HL-60/S4 (cell line): Measurements from ENCODE around the gene ZDHHC5.

ENCODE experiments used
- in situ Hi-C: fragments of 300-500 bp; cut with MboI; formaldehyde crosslinking; loops from 2 replicates; pipeline ENCODE4 v1.14.3; 2022; ENCODE audit warnings: low sequenced_read_pairs

The ZDHHC5 gene

DNA sequence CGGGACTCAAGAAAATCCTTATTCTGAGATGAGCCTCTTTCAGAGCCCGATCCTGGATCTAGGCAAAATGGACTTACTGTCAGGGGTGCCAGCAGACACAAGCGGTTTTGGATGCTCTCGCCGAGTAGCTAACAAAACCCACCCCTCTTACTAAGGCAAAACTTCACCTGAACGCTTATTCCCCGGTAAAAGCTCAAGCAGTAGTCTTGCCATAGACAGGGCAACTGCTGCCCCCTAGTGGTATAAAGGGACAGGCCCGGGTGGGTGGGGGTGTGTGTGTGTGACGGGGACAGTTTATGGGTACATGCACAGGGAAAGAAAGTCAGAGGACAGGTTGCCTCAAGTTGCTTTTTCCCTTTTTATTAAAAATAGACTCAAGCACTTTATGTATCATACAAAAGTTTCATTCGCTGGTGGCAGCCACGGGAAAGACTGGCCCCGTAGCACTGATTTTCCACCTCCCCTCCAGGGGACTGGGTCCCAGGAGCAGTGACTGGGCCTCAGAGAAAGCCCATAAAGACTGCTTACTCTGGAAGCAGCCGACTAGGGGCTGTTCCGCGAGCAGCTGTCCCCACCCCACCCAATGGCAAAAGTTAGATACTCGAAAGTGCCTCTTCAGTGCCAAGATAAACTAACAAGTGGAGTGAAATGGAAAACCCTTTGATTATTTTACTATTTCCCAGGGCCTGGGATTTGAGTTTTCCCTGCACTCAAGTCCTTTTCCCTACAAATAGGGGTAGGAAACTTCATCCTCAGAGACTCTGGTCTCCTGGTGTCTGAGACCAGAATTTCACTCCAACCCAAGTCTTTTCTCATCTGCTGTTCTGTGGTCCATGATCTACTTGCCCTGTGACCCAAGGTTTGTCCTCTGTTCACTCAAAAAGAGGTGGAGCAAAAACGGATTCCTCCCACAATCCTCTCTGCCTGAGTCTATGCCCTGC, 22.9 kb upstream of the ZDHHC5 start:
- in situ Hi-C loops, result loop anchor here (10.0 kb wide), 3 partner anchors 80 to 300 kb away; partner anchors contain the start of gene UBE2L6

DNA sequence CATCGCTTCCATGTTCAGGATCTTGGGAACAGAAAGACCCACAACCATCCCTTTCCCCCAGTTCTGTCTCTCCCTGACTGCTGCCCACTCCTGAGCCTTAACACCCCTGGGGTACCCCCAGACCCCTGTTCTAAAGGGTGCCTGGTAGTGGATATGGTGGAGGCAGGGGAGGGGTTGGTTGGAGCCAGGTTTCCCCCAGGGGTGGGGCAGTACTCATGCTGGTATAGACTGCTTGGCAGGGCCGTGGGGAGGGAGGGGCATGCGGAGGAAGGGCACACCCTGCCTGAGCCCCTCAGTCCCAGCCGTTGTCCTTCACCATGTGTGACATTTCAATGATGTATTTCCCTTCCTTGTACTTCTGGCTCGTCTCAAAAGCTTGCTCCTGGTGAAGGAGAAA, 22.2 kb upstream of the ZDHHC5 start:
- in situ Hi-C loops, result loop anchor here (10.0 kb wide), 3 partner anchors 81 to 301 kb away; partner anchors contain the start of gene UBE2L6

DNA sequence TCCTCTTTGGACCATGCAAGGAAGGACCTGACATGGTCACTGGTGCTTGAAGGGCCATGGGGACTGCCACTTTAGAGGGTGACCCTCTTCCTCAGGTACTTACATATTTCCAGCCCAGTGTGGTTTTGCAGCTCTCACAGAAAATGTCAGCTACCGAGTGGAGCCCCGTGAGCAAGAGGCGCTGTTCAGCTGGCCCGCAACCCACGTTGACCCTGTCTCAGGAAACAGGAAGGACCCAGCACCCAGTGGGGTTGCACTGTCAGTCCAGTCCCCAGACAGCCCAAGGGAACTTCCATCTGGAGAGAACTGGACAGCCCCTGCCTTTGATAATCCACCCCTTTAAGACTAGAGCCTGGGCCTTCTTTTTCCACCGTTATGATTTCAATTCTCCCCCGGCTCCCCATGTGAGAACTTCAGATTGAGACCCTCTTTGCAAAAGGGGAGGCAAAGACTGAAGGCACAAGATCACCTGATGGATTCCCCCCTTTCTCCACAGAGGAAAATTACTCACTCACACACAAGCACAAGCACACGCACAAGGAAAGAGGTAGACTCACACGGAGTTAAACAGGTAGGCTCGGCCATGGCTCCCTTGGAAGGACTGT, 21.6 kb upstream of the ZDHHC5 start:
- in situ Hi-C loops, result loop anchor here (10.0 kb wide), 3 partner anchors 81 to 301 kb away; partner anchors contain the start of gene UBE2L6

DNA sequence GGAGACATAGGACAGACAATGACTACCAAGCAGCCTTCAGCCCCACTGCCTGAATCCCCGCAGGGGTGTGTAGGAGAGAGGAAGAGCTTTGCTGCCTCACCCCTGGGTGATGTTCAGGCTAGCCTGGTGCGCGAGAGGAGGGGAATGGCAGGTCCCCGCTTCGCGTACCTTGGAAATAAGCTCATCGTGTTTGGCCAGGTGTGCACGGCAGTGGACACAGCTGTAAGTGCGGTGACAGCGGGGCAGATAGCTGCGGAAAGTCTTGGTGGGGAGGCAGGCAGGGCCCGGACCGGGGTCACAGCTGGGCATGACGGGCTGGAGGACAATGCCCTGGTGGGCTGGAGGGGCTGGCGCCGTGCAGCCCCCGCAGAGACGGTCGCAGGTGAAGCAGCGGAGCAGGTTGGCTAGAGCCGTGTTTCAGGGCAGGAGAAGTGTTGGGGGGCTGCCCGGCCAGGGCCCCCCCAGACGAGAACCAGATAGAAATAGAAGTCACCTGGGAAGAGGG, 21.1 kb upstream of the ZDHHC5 start:
- in situ Hi-C loops, result loop anchor here (10.0 kb wide), 3 partner anchors 82 to 302 kb away; partner anchors contain the start of gene UBE2L6

DNA sequence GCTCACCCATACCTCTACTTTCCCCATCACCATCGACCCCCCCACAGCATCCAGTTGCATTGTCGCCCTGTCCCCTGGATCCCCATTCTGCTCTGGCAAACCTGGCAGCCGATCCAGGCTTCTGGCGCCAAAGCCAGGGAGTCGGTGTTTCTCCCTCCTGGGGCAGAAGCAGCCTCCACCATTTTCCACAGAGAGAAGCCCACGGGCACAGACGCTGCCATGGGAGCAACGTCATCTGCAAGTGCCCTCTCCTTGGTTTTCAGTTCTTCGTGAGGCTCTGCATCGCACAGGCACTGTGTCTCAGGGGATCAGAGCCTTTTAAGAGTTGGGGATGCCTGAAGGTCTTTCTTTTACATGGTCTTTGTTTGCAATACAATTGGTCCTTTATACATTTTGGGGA, 20.5 kb upstream of the ZDHHC5 start:
- in situ Hi-C loops, result loop anchor here (10.0 kb wide), 3 partner anchors 83 to 303 kb away; partner anchors contain the start of gene UBE2L6

DNA sequence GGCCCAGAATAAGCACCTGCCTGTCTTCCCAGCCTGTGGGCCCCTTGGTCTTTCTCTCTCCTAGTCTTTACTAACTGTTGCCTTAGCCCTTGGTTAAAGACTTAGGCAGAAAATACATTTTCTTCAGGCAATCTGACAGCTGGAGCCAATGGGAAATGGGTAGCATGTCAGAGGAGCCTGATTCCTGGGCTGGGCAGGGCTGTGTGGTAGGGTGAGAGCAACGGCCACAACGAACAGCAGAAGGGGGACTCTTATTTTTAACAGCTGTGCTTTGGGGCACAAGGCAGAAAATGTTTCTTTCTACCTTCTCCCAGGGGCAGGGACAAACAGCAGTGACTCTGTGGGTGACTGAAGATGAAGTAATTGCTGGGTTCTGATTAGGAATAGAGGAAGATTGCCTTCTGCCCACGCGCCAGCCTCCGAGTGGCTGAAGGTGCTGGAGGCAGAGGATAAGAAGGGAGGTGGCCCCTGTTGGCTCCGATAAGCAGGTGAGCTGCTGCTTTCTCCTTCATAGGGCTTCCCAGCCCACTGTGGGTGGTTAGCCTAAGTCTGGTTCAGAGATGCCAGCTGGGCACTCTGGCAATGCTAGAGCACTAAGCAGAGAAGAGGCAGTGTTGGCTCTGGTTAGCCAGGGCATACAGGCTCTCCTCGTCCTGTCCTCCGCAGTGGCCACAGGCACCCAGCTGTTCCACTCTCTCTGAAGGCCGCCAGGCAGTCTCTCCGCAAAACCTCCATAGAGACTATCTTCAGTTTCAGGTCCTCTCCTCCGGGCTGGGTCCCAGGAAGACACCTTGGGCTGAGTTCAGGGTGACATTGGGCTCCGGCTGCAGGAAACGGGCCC, 19.7 kb upstream of the ZDHHC5 start:
- in situ Hi-C loops, result loop anchor here (10.0 kb wide), 3 partner anchors 83 to 303 kb away; partner anchors contain the start of gene UBE2L6

DNA sequence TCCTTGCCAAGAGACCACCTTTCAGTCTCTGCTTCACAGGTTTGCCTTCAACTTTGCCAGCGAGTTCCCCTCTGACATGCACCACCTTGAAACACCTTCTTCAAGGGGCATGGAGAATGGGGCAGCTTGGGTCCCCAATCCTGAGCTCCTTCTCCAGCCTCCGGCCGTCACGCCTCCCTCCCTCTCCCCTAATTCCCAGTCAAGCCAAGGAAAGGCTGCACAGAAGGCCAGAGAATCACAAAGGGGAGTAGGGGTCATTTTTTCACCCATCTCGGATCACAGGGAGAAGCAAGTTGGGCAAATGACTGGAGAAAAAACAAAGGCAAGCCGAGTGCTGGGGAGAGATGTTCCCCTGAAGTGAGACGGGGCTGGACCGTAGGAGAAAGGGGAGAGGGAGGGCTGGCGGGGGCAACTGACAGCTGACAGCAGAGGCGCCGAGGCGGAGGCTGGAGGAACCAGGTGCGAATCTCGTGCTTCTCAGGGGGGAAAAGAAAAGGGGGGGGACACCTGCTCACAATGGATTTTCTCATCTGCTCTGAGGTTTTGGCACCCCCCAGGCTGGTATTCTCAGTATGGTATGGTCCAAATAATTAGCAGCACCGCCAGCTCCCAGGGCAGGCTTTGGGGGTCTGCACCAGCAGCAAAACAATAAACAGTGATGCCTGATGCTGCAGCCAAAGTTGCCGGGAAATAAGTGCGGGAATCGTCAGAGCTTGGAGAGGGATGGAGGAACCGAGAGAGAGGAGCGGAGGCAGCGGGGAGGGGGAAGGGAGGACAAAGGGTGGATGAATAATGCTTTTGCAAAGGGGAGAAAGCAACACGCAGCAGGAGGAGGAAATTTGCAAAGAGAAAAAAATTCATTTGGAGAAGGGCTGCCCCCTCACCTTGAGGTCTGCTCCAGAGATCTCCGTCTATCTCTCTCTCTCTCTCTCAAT, 18.8 kb upstream of the ZDHHC5 start:
- in situ Hi-C loops, result loop anchor here (10.0 kb wide), 3 partner anchors 84 to 304 kb away; partner anchors contain the start of gene UBE2L6

DNA sequence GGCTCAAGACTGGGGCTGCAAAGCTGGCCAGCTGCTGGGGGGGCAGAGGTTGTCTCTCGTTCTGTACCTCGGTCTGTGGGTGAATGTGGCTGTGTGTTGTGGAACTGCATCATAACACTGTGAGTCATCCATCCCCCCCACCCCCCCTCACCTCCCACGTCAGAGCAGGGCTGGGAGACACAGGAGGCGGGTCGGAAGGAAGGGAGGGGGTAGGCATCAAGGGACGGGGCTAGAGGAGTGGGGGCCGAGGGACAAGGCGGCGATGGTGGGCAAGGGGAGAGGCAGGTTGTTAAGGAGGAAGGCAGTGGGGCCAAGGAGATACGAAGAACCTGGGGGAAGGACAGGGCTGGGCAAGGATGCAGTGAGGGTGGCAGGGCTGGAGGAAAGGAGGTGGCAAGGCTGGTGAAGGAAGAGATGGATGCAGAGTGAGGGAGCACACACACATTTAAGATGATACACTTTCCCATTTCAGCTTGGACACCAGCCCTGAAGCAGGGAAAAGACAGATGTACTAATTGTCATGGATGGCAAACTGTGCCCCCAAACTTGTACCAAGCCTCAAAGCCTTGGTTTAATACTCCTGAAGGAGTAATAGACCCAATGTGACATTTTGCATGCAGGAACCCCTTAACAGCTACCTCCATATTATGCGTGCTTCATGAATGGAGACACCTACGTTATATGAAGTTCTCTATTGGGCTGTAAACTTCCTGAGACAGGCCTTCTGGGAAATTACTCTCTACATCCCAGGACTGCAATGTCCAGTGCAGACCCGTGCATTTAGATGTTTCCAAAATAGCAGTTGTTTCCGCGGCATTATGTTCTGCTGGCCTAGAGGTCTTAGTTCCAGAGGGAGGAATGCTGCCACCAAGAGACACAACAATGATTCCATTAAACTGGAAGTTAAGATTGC, 17.8 kb upstream of the ZDHHC5 start, which contains the start of gene YPEL4:
Gene YPEL4, minus strand, starts transcription at position 87 of the 913 bp plus-strand sequence. CDS start 2,805 bp downstream, outside the sequence.
- in situ Hi-C loops, result loop anchor here (10.0 to 25.0 kb wide), 4 partner anchors 85 to 912 kb away; partner anchors contain the start of gene UBE2L6

DNA sequence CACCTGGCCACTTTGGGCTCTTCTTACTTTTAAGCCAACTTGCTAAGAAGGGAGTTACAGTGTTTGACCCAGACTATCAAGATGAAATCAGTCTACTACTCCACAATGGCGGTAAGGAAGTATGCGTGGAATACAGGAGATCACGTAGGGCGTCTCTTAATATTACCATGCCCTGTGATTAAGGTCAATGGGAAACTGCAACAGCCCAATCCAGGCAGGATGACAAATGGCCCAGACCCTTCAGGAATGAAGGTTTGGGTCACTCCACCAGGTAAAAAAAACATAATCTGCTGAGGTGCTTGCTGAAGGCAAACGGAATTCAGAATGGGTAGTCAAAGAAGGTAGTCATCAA, 17.2 kb upstream of the ZDHHC5 start:
- in situ Hi-C loops, result loop anchor here (25.0 kb wide), 1 partner anchor 912 kb away; no protein-coding TSS in a partner anchor

DNA sequence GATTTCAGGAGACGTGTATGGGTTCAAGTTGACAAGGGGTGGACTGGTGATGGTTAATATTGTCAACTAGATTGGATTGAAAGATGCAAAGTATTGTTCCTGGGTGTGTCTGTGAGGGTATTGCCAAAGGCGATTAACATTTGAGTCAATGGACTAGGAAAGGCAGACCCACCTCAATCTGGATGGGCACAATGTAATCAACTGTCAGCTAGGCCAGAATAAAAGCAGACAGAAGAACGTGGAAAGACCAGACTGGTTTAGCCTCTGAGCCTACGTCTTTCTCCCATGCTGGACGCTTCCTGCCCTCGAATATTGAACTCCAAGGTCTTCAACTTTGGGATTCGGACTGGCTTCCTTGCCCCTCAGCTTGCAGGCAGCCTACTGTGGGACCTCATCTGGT, 16.5 kb upstream of the ZDHHC5 start:
- in situ Hi-C loops, result loop anchor here (25.0 kb wide), 1 partner anchor 911 kb away; no protein-coding TSS in a partner anchor

DNA sequence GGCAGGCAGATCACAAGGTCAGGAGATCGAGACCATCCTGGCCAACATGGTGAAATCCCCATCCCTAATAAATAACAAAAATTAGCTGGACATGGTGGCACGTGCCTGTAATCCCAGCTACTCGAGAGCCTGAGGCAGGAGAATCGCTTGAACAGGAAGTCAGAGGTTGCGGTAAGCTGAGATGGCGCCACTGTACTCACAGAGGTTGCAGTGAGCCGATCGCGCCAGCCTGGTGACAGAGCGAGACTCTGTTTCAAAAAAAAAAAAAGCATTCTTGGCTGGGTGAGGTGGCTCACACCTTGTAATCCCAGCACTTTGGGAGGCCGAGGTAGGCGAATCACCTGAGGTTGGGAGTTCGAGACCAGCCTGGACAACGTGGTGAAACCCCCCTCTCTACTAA, 15.7 kb upstream of the ZDHHC5 start:
- in situ Hi-C loops, result loop anchor here (25.0 kb wide), 1 partner anchor 910 kb away; no protein-coding TSS in a partner anchor

DNA sequence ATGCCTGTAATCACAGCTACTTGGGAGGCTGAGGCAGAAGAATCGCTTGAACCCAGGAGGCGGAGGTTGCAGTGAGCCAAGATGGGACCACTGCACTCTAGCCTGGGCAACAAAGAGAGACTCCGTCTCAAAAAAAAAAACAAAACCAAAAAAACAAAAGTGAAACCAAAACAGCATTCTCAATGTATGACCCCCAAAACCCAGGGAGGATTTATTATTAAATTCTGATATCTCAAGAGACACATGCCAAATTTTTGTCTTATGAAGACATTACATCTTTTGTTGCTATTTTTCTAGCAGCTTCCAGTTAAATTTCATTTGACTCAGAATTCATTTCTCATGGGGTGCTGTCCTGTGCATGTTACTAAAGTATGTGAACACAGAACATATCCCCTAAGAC, 15.3 kb upstream of the ZDHHC5 start:
- in situ Hi-C loops, result loop anchor here (25.0 kb wide), 1 partner anchor 910 kb away; no protein-coding TSS in a partner anchor

DNA sequence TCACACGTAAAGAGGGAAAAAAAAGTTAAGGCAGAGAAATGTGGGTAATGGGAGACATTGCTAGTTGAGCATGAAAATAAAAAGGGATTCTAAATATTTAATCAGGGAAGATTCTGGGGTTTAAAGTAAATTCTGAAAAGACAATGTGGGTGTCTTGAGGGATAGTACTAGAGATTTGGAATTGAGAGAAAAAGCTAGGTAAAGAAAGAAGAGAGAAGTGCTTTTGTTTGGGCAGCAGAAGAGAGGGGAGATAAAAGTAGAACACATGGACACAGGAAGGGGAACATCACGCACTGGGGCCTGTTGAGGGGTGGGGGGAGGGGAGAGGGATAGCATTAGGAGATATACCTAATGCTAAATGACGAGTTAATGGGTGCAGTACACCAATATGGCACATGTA, 14.8 kb upstream of the ZDHHC5 start:
- in situ Hi-C loops, result loop anchor here (25.0 kb wide), 1 partner anchor 909 kb away; no protein-coding TSS in a partner anchor

DNA sequence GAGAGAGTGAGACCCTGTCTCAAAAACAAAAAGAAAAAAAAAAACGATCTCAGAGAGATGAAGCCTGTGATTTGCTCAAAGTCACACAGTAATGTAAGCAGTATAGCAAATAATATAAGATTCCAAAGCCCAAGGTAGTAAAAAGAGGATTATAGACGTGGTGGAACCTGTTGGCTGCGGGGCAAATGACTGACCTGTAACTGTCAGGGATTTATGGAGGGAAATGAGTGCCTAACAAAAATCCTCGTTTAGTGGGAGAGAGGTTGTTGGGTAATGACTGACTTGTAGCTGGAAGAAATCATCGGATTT, 11.1 kb upstream of the ZDHHC5 start:
- in situ Hi-C loops, result loop anchor here (25.0 kb wide), 1 partner anchor 905 kb away; no protein-coding TSS in a partner anchor

DNA sequence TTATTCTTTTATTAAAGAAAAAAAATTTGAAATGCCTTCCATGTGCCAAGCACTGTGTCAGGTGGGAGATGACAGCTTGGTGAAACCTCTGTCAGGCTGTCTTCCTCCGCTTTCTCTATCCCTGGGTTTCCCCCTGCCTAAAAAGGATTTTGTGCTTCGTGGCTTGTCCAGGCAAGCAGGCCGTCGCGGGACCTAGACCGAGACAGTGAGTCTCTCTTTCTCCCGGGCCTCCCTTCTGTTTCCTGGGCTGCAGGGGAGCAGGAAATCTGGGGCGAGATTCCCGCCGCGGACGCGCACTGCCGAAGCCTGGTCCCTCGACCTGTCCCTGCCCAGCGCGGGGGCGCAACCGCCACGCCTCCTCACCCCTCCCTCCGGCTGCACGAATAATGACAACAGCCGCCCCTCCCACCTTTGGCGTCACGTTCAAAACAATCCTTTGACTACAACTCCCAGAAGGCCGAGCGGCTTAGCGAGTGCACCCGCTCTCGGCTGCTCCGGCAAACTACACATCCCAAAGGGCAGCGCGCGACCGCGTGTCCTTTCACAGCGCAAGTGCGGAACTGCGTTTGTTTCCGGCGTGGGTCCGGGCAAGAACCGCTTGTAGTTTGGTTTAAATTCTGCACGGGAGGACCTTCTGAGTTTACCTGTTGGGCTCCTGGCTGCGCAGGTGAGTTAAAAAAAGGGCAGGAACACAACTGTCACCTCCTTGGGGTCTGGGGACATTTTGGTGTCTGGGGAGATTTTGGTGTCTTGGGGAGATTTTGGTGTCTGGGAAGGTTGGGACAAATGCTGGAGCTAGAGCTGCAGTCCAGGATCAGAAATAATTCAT, 10.5 kb upstream of the ZDHHC5 start, which contains the start of gene CLP1:
Gene CLP1, plus strand, starts transcription at position 569 of the 829 bp plus-strand sequence. CDS start 1,715 bp downstream, outside the sequence.
- in situ Hi-C loops, result loop anchor here (25.0 kb wide), 1 partner anchor 905 kb away; no protein-coding TSS in a partner anchor

DNA sequence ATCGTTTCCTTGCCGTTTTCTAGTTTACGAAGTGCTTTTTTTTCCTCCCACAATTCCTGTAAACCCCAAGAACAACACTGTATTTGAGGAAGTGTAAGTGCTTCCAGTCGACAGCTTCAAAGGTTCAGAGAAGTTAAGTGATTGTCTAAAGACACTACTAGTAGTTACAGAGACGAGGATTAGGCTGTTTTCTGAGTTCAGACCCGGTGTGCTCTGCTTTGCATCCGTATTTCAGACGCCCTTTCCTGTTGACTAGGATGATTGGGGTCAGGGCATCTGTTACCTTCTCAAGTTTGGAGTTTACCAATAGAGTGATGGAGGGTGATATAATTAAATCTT, 9.9 kb upstream of the ZDHHC5 start:
- in situ Hi-C loops, result loop anchor here (25.0 kb wide), 1 partner anchor 904 kb away; no protein-coding TSS in a partner anchor

DNA sequence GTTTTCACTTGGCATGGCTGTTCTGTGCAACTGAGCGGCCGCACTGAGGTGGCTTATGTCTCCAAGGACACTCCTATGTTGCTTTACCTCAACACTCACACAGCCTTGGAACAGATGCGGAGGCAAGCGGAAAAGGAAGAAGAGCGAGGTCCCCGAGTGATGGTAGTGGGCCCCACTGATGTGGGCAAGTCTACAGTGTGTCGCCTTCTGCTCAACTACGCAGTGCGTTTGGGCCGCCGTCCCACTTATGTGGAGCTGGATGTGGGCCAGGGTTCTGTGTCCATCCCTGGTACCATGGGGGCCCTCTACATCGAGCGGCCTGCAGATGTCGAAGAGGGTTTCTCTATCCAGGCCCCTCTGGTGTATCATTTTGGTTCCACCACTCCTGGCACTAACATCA, 8.2 kb upstream of the ZDHHC5 start:
- in situ Hi-C loops, result loop anchor here (10.0 to 25.0 kb wide), 2 partner anchors 135 to 903 kb away; no protein-coding TSS in a partner anchor
